NCI-H2081 treated with DMSO at 0.1 percent for 48 hours (cell line): Measurements from ENCODE around the gene IFT57.
A peak's percentile ranks its signal among the peaks of the same experiment; 100 is the strongest.
"Not testable (repeated sequence)": the region's sequence is repeated elsewhere in the genome, so short reads cannot be mapped to it uniquely, and the experiment has no call there.

Experiments used
- DNase-seq: peaks from one replicate; lab custom pipeline; 2025; lab: John Stamatoyannopoulos, UW

The IFT57 gene

GRCh38 chr3:108159105-108159504, 63.1 kb downstream of the IFT57 start:
- no peak for DNase-seq

GRCh38 chr3:108158251-108158650, 64.0 kb downstream of the IFT57 start:
- DNase-seq, result no peak

- DNase-seq, result no peak
Observed at GRCh38 chr3:108157273-108157672, 65.0 kb downstream of the IFT57 start.

- no peak for DNase-seq
Observed at GRCh38 chr3:108156312-108156853, 65.8 kb downstream of the IFT57 start.

- not testable (repeated sequence) for DNase-seq
Observed at GRCh38 chr3:108155642-108156041, 66.6 kb downstream of the IFT57 start.

- DNase-seq, result peak; percentile 53
Observed at GRCh38 chr3:108153451-108153981, 68.7 kb downstream of the IFT57 start.

GRCh38 chr3:108152274-108152673, 70.0 kb downstream of the IFT57 start:
- no peak for DNase-seq

GRCh38 chr3:108150200-108150599, 72.0 kb downstream of the IFT57 start:
- DNase-seq, result no peak

GRCh38 chr3:108146139-108146538, 76.1 kb downstream of the IFT57 start:
- DNase-seq, result no peak

- no peak for DNase-seq
Observed at GRCh38 chr3:108145578-108145977, 76.6 kb downstream of the IFT57 start.

GRCh38 chr3:108137460-108137814, 84.8 kb downstream of the IFT57 start:
- DNase-seq, result no peak

- no peak for DNase-seq
Observed at GRCh38 chr3:108136561-108137459, 85.4 kb downstream of the IFT57 start.

- no peak for DNase-seq
Observed at GRCh38 chr3:108134555-108134880, 87.7 kb downstream of the IFT57 start.

GRCh38 chr3:108133858-108134554, 88.2 kb downstream of the IFT57 start:
- no peak for DNase-seq

- DNase-seq, result no peak
Observed at GRCh38 chr3:108133048-108133369, 89.2 kb downstream of the IFT57 start.

GRCh38 chr3:108131475-108132134, 90.6 kb downstream of the IFT57 start:
- DNase-seq, result no peak

- DNase-seq, result no peak
Observed at GRCh38 chr3:108130701-108131474, 91.3 kb downstream of the IFT57 start.

GRCh38 chr3:108130236-108130635, 92.0 kb downstream of the IFT57 start:
- DNase-seq, result no peak

- no peak for DNase-seq
Observed at GRCh38 chr3:108127301-108127988, 94.8 kb downstream of the IFT57 start.

GRCh38 chr3:108126348-108126747, 95.9 kb downstream of the IFT57 start:
- DNase-seq, result no peak

GRCh38 chr3:108125550-108126071, 96.6 kb downstream of the IFT57 start:
- DNase-seq, result peak; percentile 98
